NT2/D1 (cell line): ENCODE results near the gene ACSL5.

Experiments used
- DNase-seq: peaks from one replicate; pipeline ENCODE4 v3.0.0-alpha.2; 2011; ENCODE audit warnings: low read depth, low spot score
- H3K27me3 ChIP-seq: 2 replicates; pipeline ENCODE4 v1.6.0; 2011; ENCODE audit warnings: mild to moderate bottlenecking; ENCODE audit not compliant: insufficient read length, insufficient read depth
- H3K36me3 ChIP-seq: 2 replicates; pipeline ENCODE4 v1.6.1; 2011; ENCODE audit warnings: mild to moderate bottlenecking, low read length, mixed read lengths; ENCODE audit not compliant: insufficient read depth, insufficient read length
- H3K4me1 ChIP-seq: 2 replicates; pipeline ENCODE4 v1.5.1; 2011; ENCODE audit not compliant: insufficient read depth, insufficient read length
- H3K4me3 ChIP-seq: 2 replicates; pipeline ENCODE4 v1.5.1; 2011; ENCODE audit warnings: low read depth; ENCODE audit not compliant: insufficient read length
- H3K9ac ChIP-seq: 2 replicates; pipeline ENCODE4 v1.6.0; 2011; ENCODE audit warnings: low read depth; ENCODE audit not compliant: insufficient read length
- H3K9me3 ChIP-seq: 2 replicates; pipeline ENCODE4 v1.5.1; 2011; ENCODE audit warnings: mild to moderate bottlenecking, low read length; ENCODE audit not compliant: insufficient read depth
- SUZ12 ChIP-seq: IDR thresholded peaks from 2 replicates; pipeline ENCODE4 v1.6.1; 2011; ENCODE audit not compliant: insufficient read length, insufficient read depth; ENCODE audit errors: extremely low read depth
- YY1 ChIP-seq: IDR thresholded peaks from 2 replicates; pipeline ENCODE4 v1.6.1; 2011; ENCODE audit not compliant: insufficient read length, insufficient read depth
- ZNF274 ChIP-seq: IDR thresholded peaks from 2 replicates; pipeline ENCODE4 v1.6.1; 2011; ENCODE audit warnings: mild to moderate bottlenecking, low read depth, low read length

The ACSL5 gene, protein sequence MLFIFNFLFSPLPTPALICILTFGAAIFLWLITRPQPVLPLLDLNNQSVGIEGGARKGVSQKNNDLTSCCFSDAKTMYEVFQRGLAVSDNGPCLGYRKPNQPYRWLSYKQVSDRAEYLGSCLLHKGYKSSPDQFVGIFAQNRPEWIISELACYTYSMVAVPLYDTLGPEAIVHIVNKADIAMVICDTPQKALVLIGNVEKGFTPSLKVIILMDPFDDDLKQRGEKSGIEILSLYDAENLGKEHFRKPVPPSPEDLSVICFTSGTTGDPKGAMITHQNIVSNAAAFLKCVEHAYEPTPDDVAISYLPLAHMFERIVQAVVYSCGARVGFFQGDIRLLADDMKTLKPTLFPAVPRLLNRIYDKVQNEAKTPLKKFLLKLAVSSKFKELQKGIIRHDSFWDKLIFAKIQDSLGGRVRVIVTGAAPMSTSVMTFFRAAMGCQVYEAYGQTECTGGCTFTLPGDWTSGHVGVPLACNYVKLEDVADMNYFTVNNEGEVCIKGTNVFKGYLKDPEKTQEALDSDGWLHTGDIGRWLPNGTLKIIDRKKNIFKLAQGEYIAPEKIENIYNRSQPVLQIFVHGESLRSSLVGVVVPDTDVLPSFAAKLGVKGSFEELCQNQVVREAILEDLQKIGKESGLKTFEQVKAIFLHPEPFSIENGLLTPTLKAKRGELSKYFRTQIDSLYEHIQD

GRCh38 chr10:112373912-112374338, at the start of gene ACSL5:
Gene ACSL5 (plus strand): TSS chr10:112374116. CDS start chr10:112394947, 20,831 bp downstream.
- Histone ChIP-seq H3K4me1 (no peaks in the 10 kb centered on the region), H3K27me3 (no peaks in the 10 kb centered on the region), H3K36me3 (no peaks in the 10 kb centered on the region), H3K9me3 (no peaks in the 10 kb centered on the region; the same call in 1 of the 2 replicates), H3K9ac (no peak within 1 kb of the TSS), H3K4me3 (no peak within 1 kb of the TSS)
- no peak for DNase-seq
- TF ChIP-seq SUZ12, result no peak
- no peak for TF ChIP-seq YY1
- no peak for TF ChIP-seq ZNF274

DNA sequence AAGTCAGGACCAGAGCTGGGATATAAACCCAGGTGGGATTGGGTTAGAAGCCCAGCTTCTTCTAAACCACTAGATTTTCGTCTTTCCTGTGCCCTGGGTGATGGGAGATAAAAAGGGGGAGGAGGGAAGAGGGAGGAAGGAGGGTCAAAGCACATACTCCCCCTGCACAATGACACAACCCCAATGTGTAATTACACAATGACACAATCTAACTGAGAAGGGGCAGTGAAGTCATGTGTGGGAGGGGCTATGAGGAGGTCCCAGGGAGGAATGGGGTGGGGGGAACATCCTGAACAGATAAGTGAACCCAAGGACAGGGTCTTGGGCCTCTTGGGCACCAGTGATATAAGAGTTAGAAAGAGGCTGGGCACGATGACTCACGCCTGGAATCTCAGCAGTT, 46.2 kb upstream of the ACSL5 start:
- no peak for TF ChIP-seq SUZ12
- Histone ChIP-seq H3K9ac (no peak overlapping the region), H3K9me3 (no peaks in the 10 kb centered on the region), H3K27me3 (no peaks in the 10 kb centered on the region), H3K4me3 (no peak overlapping the region), H3K4me1 (no peaks in the 10 kb centered on the region), H3K36me3 (no peaks in the 10 kb centered on the region)
- no peak for DNase-seq

DNA sequence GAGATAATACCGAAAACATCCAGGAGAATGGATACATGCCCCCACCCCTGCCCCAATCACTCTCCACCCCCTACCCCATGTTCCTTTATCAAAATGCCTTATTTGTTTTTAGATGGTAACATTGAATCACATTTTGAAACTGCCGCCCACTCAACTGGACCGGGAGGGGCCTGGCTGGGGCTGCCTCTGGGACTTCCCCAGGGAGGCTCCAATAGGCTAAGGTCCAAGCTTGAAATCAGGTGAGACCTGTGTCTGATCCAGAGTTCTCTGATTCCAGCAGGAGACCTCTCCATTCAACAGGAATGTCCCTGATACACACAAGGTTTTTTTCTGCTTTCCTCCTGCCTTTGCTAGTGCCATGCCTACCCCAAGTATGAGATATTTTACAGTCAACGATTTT, 43.8 kb upstream of the ACSL5 start:
- Histone ChIP-seq H3K27me3 (no peaks in the 10 kb centered on the region), H3K4me3 (no peak overlapping the region), H3K36me3 (no peaks in the 10 kb centered on the region), H3K9ac (no peak overlapping the region), H3K9me3 (no peaks in the 10 kb centered on the region), H3K4me1 (no peaks in the 10 kb centered on the region)
- DNase-seq, result no peak
- no peak for TF ChIP-seq YY1

GRCh38 chr10:112330607-112331160, 43.2 kb upstream of the ACSL5 start:
- Histone ChIP-seq H3K36me3 (no peaks in the 10 kb centered on the region), H3K4me3 (no peak overlapping the region), H3K9me3 (no peaks in the 10 kb centered on the region), H3K27me3 (no peaks in the 10 kb centered on the region), H3K4me1 (no peaks in the 10 kb centered on the region), H3K9ac (no peak overlapping the region)
- DNase-seq, result no peak
- TF ChIP-seq SUZ12, result no peak
- no peak for TF ChIP-seq YY1
- TF ChIP-seq ZNF274, result no peak

DNA sequence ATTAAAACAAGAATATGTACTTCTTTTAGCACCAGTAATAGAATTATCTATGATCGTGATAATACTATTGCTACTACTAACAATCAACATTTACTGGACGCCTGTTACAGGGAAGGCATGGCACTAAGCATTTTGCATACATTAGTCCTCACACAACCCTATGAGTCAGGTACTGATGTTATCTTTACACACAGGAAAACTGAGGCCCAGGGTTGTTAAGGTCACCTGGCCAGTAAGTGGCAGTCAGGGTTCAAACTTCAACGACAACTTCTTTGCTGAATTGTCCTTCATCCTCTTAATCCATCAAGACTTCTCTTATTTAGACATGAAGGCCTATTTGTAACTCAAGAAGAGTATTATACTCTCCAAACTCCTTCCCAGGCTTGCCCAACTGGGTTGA, 41.9 kb upstream of the ACSL5 start:
- no peak for TF ChIP-seq SUZ12
- TF ChIP-seq YY1, result no peak
- TF ChIP-seq ZNF274, result no peak
- H3K27me3 ChIP-seq, result peaks cover 3% of the 10 kb centered on the region
- no peaks in the 10 kb centered on the region for H3K9me3 ChIP-seq
- no peak for DNase-seq
- H3K9ac ChIP-seq, result no peak overlapping the region
- H3K36me3 ChIP-seq, result no peaks in the 10 kb centered on the region
- no peak overlapping the region for H3K4me3 ChIP-seq
- no peaks in the 10 kb centered on the region for H3K4me1 ChIP-seq

GRCh38 chr10:112332509-112333228, 41.2 kb upstream of the ACSL5 start:
- H3K9me3 ChIP-seq, result no peaks in the 10 kb centered on the region
- no peaks in the 10 kb centered on the region for H3K4me1 ChIP-seq
- peaks cover 3% of the 10 kb centered on the region for H3K27me3 ChIP-seq
- no peak for DNase-seq
- no peak overlapping the region for H3K9ac ChIP-seq
- H3K4me3 ChIP-seq, result no peak overlapping the region
- no peaks in the 10 kb centered on the region for H3K36me3 ChIP-seq
- TF ChIP-seq YY1 (no peak), ZNF274 (no peak)

DNA sequence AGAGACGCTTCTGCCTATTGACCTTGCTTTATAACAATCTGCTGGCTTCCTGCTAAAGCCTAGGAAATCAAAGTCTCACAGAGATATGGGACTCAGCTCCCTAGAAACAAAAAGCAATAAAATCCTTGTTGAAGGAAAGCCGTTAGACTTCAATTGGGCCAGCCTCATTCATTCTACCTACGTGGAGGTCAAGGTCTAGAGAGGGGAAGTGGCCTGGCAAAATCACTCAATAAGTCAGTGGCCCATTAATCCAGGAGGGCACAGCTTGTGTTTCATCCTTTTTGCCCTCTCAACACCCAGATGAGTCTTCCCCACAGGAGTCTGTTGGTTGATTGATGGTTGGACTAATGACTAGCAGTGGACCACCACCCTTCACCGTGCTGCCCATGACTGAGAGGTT, 40.5 kb upstream of the ACSL5 start:
- Histone ChIP-seq H3K4me1 (no peaks in the 10 kb centered on the region), H3K4me3 (no peak overlapping the region), H3K9ac (no peak overlapping the region), H3K27me3 (peaks cover 3% of the 10 kb centered on the region), H3K36me3 (no peaks in the 10 kb centered on the region), H3K9me3 (no peaks in the 10 kb centered on the region)
- DNase-seq, result no peak
- TF ChIP-seq ZNF274 (no peak), YY1 (no peak), SUZ12 (no peak)
